ENCODE results near the gene CD37. TPM values are rescaled to one million over a fixed set of nuclear protein-coding genes. Genes with fewer than 3 reads are reported as not detected.

The CD37 gene, protein sequence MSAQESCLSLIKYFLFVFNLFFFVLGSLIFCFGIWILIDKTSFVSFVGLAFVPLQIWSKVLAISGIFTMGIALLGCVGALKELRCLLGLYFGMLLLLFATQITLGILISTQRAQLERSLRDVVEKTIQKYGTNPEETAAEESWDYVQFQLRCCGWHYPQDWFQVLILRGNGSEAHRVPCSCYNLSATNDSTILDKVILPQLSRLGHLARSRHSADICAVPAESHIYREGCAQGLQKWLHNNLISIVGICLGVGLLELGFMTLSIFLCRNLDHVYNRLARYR
- total RNA-seq = not detected in 2 replicates

DNA sequence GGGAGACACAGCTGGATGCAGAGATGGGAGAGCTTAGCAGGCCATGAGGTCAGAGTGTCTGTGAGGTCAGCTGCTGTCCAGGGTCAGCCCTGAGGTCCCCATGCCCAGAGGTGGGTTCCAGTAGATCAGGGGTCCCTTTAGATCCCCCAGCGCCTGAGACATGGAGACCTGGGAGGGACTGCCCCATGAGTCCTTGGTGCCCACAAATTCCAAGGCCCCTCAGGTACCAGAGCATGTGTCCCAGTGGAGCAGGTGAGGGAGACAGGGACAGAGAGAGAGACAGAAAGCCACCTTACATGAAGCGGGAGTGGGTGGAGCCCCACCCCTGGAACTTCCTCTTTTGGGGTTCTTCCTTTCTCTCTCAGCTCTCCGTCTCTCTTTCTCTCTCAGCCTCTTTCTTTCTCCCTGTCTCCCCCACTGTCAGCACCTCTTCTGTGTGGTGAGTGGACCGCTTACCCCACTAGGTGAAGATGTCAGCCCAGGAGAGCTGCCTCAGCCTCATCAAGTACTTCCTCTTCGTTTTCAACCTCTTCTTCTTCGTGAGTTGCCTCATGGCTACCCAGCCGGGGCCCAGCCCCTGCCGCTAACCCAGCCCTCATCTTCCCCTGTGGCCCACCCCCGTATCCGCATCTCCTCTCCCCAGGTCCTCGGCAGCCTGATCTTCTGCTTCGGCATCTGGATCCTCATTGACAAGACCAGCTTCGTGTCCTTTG, at the start of gene CD37:
TSS of gene CD37 (plus strand) at position 336 of the 713 bp plus-strand sequence. CDS start at position 471, 135 bp downstream.

DNA sequence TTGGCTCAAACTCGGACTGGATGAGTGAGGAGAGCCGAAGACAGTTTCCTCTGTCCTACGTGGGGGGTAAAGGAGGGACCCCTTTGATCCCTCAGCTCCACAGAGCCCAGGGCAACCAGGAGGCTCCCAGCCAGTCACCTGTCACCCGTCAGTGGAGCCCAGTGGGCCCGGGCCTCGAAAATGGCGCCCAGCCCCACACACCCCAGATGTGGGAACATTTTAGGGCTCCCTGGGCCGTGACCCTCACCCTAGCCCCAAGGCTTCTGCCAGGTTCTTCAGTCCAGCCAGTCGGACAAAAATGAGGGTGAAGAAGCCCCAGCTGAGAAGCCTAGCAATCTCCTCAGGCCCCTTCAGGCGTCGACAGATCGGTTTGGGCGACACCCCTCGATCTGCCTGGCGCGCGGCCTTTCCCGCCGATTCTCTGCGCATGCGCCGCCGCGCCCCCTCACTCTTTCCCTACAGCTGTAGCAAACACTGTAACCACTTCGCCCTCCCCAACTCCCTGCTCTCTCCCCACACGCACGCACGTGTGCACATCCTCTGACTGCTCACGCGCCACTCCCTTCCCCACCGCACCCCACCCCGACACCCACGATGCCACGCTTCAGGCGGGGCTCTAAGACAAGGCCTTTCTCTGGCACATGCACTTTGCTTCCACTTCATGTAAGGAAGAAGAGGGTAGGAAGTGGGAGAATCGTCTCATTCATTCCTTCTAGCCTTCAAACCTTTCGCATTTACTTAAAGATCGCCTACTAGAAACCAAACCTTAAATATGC, 10.2 kb upstream of the CD37 start, which contains the start of gene SLC6A16:
TSS of gene SLC6A16 (minus strand) at position 391 of the 776 bp plus-strand sequence. CDS start 13,844 bp downstream, outside the sequence.

DNA sequence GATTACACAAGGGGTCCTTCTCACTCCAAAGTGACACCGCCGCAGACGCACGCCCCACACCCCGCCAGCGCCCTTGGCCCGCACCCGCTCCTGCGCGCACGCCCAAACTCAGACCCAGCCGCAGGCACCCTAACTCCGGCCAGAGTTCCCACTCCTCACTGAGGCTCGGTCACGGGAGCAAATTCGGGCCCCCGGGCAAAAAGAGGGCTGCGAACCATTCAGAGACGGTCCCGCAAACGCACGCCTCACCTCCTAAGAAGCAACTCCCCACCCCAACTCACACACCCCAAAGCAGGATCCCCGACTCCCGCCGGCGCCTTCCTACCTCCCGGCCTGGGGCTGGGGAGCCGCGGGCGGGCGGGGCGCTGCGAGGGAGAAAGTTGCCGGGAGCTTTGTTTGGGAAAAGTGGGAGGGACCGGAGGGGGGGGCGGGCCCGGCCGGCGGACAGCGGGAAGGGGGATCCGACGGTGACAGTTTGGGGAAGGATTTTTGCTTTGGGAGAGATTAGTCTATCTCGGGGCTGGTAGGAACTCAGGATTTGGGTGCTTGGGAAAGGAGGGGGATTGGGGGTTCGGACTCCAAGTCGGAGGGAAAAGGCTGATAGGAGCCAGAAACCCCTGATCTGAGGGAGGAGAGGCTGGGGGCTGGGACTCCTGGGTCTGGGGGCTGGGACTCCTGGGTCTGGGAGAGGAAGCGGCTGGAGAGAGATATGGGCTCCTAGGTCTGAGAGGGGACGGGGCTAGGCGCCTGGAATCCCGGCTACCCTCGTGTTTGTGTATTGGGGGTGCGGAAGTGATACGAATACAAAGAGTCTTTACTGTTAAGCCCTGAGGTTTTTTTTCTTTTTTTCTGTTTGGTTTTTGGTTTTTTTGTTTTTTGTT, 27.1 kb downstream of the CD37 start, which contains the start of gene TEAD2:
TSS of gene TEAD2 (minus strand) at position 369 of the 881 bp plus-strand sequence. CDS start 2,341 bp downstream, outside the sequence.

DNA sequence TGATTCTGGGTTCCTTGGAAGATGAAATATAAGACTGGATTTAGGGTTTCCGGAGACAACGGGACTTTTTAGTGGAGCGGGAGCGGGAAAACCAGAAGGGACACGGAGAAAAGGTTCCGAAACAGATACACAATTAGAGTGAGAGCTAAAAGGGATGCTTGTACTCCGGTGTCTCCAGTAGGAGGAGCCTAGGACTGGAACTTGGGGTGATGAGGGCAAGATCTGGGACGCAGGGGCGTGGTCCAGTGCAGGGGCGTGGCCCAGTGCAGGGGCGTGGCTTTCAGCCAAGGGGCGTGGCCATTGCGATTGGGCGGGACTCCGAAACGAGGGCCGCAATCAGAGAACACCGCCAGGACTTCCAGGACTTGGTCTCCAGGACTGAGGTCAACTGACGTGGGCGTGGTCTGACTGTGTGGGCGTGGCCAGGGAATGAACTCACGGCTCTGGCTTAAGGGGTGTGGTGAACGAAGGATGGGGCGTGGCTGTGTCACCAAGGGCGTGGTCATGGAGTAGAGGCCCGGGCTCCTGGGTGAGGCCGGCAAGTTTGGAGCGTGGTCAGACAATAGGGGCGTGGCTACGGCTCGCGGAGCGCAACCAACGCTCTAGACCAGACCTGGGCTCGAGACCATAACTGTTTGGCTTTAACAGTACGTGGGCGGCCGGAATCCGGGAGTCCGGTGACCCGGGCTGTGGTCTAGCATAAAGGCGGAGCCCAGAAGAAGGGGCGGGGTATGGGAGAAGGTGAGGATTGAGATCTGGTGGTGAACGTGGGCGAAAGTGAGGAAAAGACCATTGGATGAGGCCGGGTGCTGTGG, 28.3 kb downstream of the CD37 start, which contains the start of gene DKKL1:
TSS of gene DKKL1 (plus strand) at position 610 of the 815 bp plus-strand sequence. CDS start at position 732, 122 bp downstream.

DNA sequence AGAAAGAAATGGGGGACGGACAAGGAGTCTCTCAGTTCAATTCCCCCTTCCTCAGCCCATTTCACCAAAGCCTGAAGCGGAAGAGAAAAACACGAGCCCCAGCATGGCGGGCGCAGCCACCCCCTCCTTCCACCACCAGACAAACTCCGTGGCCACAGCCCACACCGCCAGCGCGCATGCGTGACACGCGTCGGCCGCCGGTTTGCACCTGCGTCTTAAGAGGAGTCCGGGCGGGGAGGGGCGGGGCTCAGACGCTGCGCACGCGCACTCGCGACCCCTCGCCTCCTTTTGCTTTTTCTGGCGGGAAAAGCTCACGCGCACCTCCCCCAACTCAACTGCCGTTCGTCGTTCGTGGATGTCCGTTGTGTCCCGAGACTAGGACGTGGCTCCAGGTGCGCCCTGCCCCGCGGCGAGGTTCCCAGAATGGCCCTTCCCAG, 52.7 kb downstream of the CD37 start, which contains the start of gene KASH5:
TSS of gene KASH5 (plus strand) at position 314 of the 437 bp plus-strand sequence. CDS start 2,635 bp downstream, outside the sequence.

Other genes with a start within 250 kb of the CD37 start
- 107 and 131 TPM in 2 replicates for gene SNRNP70, start 250.0 kb upstream of the CD37 start, total RNA-seq
- gene LIN7B, start 221.0 kb upstream of the CD37 start, total RNA-seq = 5.1 and 7.6 TPM in 2 replicates
- 0.25 and 2.7 TPM in 2 replicates for gene C19orf73, start 216.3 kb upstream of the CD37 start, total RNA-seq
- 1.9 and 3.9 TPM in 2 replicates for gene PPFIA3, start 215.9 kb upstream of the CD37 start, total RNA-seq
- gene HRC, start 180.0 kb upstream of the CD37 start, total RNA-seq = not detected in 2 replicates
- gene TRPM4, start 177.6 kb upstream of the CD37 start, total RNA-seq = 11.8 and 14.5 TPM in 2 replicates
- 0.19 TPM in 1 of 2 replicates, not detected in the other for gene SLC6A16, start 10.2 kb upstream of the CD37 start, total RNA-seq
- gene TEAD2, start 27.0 kb downstream of the CD37 start, total RNA-seq = 15.7 and 18.6 TPM in 2 replicates
- gene DKKL1, start 28.5 kb downstream of the CD37 start, total RNA-seq = 0.50 TPM in 1 of 2 replicates, not detected in the other
- not detected in 2 replicates for gene KASH5, start 52.8 kb downstream of the CD37 start, total RNA-seq
- not detected in 2 replicates for gene PTH2, start 88.0 kb downstream of the CD37 start, total RNA-seq
- not detected in 2 replicates for gene GFY, start 90.0 kb downstream of the CD37 start, total RNA-seq
- gene SLC17A7, start 106.1 kb downstream of the CD37 start, total RNA-seq = not detected in 2 replicates
- gene PIH1D1, start 116.4 kb downstream of the CD37 start, total RNA-seq = 53.4 and 57.2 TPM in 2 replicates
- gene ALDH16A1, start 117.8 kb downstream of the CD37 start, total RNA-seq = 36.9 and 95.8 TPM in 2 replicates
- 3.9 and 8.8 TPM in 2 replicates for gene FLT3LG, start 138.8 kb downstream of the CD37 start, total RNA-seq
- 2,736 and 3,240 TPM in 2 replicates for gene RPL13A, start 152.2 kb downstream of the CD37 start, total RNA-seq
- gene RPS11, start 161.0 kb downstream of the CD37 start, total RNA-seq = 5,849 and 6,378 TPM in 2 replicates
- 141 and 188 TPM in 2 replicates for gene FCGRT, start 177.3 kb downstream of the CD37 start, total RNA-seq
- gene RCN3, start 192.6 kb downstream of the CD37 start, total RNA-seq = 300 and 343 TPM in 2 replicates
- gene NOSIP, start 245.2 kb downstream of the CD37 start, total RNA-seq = 48.8 and 54.8 TPM in 2 replicates
- 0.29 and 3.6 TPM in 2 replicates for gene PRRG2, start 245.9 kb downstream of the CD37 start, total RNA-seq

All from cardiac ventricle fibroblast (primary cell).